H1 (cell line): ENCODE data around the gene PDYN. TPM values are rescaled to one million over a fixed set of nuclear protein-coding genes. Genes with fewer than 3 reads are reported as not detected.

Experiments used
- CBX8 ChIP-seq: fragments of 300-800, 300-1000 bp; sonication (generic); IDR thresholded peaks from 2 replicates; pipeline ENCODE4 v1.7.1; 2016; ENCODE audit warnings: low read depth, low read length, borderline replicate concordance
- POU5F1 ChIP-seq: IDR thresholded peaks from 2 replicates; pipeline ENCODE4 v1.6.1; 2011; ENCODE audit warnings: low read depth, mild to moderate bottlenecking, low read length, moderate library complexity
- SP1 ChIP-seq: IDR thresholded peaks from 2 replicates; pipeline ENCODE4 v1.6.1; 2011; ENCODE audit warnings: low read depth, low read length
- polyA plus RNA-seq, 7 experiments: library from polyadenylated mRNA; depleted of rRNA in 3 of 7; stranded (reverse) in 5 of 7; unstranded in 2 of 7; fragments of >200 nt in 5 of 7; fragments of 200-250 nt in 2 of 7; gene quantifications; 1 replicate in 5 of 7; 2 replicates in 1 of 7; 4 replicates in 1 of 7; pipeline versions ENCODE4 v1.2.1 to v1.2.3, GENCODE V29; 2011 to 2013; ENCODE audit warnings: missing spikeins in 2 of 7, mixed read lengths in 2 of 7
- total RNA-seq: library from RNA; stranded (reverse); fragmentation: NEBNext Ultra II Directional; extraction: Animal tissue kit (Norgen Biotek cat#: 25700); gene quantifications from 2 replicates; pipeline ENCODE4 v1.2.1, GENCODE V29; 2021
- TF ChIP-seq, protein P1 (sequence below): fragments of 300-600 bp; sonication (generic); IDR thresholded peaks from 2 replicates; pipeline ENCODE4 v1.7.1; 2012; ENCODE audit warnings: low read length, moderate library complexity, mild to moderate bottlenecking, inconsistent platforms; ENCODE audit not compliant: insufficient replicate concordance

PDYN gene
- total and polyA plus RNA-seq, 2 of the 8 experiments (the other 6 are each of a cell fraction or from before 2014, with no cell fraction given) = 0.54 to 0.60 TPM

DNA sequence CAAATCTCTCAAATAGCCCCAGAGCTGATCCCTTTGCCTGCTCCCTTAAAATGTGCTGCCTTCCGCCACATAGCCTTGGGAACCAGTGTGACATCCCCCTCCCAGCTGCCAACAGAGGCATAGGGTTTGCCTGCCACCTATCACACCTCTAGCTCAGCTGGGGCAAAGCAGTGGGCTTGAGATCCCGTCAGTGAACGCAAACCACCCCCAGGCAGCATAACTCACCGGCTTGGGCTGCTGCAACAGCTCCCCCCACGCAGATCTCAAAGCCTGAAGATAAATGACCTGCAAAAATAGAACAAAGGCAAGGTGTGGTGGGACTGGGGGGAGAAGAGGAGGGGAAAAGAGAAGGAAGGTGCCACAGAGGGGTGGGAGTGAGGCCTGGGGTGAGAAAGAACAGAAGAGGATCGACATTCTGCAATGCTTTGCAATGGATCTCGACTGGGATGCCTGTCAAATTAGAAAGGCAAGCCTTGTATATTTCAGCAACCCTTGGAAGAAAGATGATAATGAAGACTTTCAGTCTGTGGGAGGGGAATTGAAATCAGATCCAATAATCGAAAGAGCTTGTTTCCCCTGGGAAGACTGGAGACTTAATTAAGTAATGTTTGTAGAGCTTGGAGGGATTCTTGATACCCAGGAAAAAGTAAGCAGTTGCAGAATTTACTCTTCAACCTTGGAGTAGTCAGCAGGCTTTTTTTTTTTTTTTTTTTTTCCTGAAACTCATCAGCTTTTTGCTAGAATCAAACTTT is 1.3 kb downstream of the PDYN start (continued):
- TF ChIP-seq, protein P1, sequence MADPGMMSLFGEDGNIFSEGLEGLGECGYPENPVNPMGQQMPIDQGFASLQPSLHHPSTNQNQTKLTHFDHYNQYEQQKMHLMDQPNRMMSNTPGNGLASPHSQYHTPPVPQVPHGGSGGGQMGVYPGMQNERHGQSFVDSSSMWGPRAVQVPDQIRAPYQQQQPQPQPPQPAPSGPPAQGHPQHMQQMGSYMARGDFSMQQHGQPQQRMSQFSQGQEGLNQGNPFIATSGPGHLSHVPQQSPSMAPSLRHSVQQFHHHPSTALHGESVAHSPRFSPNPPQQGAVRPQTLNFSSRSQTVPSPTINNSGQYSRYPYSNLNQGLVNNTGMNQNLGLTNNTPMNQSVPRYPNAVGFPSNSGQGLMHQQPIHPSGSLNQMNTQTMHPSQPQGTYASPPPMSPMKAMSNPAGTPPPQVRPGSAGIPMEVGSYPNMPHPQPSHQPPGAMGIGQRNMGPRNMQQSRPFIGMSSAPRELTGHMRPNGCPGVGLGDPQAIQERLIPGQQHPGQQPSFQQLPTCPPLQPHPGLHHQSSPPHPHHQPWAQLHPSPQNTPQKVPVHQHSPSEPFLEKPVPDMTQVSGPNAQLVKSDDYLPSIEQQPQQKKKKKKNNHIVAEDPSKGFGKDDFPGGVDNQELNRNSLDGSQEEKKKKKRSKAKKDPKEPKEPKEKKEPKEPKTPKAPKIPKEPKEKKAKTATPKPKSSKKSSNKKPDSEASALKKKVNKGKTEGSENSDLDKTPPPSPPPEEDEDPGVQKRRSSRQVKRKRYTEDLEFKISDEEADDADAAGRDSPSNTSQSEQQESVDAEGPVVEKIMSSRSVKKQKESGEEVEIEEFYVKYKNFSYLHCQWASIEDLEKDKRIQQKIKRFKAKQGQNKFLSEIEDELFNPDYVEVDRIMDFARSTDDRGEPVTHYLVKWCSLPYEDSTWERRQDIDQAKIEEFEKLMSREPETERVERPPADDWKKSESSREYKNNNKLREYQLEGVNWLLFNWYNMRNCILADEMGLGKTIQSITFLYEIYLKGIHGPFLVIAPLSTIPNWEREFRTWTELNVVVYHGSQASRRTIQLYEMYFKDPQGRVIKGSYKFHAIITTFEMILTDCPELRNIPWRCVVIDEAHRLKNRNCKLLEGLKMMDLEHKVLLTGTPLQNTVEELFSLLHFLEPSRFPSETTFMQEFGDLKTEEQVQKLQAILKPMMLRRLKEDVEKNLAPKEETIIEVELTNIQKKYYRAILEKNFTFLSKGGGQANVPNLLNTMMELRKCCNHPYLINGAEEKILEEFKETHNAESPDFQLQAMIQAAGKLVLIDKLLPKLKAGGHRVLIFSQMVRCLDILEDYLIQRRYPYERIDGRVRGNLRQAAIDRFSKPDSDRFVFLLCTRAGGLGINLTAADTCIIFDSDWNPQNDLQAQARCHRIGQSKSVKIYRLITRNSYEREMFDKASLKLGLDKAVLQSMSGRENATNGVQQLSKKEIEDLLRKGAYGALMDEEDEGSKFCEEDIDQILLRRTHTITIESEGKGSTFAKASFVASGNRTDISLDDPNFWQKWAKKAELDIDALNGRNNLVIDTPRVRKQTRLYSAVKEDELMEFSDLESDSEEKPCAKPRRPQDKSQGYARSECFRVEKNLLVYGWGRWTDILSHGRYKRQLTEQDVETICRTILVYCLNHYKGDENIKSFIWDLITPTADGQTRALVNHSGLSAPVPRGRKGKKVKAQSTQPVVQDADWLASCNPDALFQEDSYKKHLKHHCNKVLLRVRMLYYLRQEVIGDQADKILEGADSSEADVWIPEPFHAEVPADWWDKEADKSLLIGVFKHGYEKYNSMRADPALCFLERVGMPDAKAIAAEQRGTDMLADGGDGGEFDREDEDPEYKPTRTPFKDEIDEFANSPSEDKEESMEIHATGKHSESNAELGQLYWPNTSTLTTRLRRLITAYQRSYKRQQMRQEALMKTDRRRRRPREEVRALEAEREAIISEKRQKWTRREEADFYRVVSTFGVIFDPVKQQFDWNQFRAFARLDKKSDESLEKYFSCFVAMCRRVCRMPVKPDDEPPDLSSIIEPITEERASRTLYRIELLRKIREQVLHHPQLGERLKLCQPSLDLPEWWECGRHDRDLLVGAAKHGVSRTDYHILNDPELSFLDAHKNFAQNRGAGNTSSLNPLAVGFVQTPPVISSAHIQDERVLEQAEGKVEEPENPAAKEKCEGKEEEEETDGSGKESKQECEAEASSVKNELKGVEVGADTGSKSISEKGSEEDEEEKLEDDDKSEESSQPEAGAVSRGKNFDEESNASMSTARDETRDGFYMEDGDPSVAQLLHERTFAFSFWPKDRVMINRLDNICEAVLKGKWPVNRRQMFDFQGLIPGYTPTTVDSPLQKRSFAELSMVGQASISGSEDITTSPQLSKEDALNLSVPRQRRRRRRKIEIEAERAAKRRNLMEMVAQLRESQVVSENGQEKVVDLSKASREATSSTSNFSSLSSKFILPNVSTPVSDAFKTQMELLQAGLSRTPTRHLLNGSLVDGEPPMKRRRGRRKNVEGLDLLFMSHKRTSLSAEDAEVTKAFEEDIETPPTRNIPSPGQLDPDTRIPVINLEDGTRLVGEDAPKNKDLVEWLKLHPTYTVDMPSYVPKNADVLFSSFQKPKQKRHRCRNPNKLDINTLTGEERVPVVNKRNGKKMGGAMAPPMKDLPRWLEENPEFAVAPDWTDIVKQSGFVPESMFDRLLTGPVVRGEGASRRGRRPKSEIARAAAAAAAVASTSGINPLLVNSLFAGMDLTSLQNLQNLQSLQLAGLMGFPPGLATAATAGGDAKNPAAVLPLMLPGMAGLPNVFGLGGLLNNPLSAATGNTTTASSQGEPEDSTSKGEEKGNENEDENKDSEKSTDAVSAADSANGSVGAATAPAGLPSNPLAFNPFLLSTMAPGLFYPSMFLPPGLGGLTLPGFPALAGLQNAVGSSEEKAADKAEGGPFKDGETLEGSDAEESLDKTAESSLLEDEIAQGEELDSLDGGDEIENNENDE = no peak
- TF ChIP-seq POU5F1 = no peak
- TF ChIP-seq SP1 = no peak
- TF ChIP-seq CBX8 = no peak
